BLaER1 treated with 17β-estradiol and CSF1 and Interleukin-3, amounts not matched to agents 10 nM and 100 nM (cell line): ENCODE data around the gene MGAT2.

Experiments used
- H3K27ac ChIP-seq, 11 experiments: shearing (Covaris generic); formaldehyde crosslinking; 2 replicates each; pipeline ENCODE4 v1.8.1; 2022
- H3K27me3 ChIP-seq, 11 experiments: shearing (Covaris generic); formaldehyde crosslinking; 2 replicates each; pipeline ENCODE4 v1.8.1; 2022
- H3K36me3 ChIP-seq, 11 experiments: shearing (Covaris generic); formaldehyde crosslinking; 2 replicates each; pipeline ENCODE4 v1.8.1; 2022
- H3K4me1 ChIP-seq, 10 experiments: shearing (Covaris generic); formaldehyde crosslinking; 2 replicates each; pipeline ENCODE4 v1.8.1; 2022
- H3K4me2 ChIP-seq, 11 experiments: shearing (Covaris generic); formaldehyde crosslinking; 2 replicates each; pipeline ENCODE4 v1.8.1; 2022
- H3K4me3 ChIP-seq, 10 experiments: shearing (Covaris generic); formaldehyde crosslinking; 2 replicates each; pipeline ENCODE4 v1.8.1; 2022
- H3K9ac ChIP-seq, 11 experiments: shearing (Covaris generic); formaldehyde crosslinking; 2 replicates each; pipeline ENCODE4 v1.8.1; 2022
- H3K9me3 ChIP-seq, 11 experiments: shearing (Covaris generic); formaldehyde crosslinking; replicated peaks in 1 of 11; 2 replicates each; pipeline ENCODE4 v1.8.1; 2022
- H4K20me1 ChIP-seq, 11 experiments: shearing (Covaris generic); formaldehyde crosslinking; 2 replicates each; pipeline ENCODE4 v1.8.1; 2022
- Cebpa-rat ChIP-seq, 11 experiments: shearing (Covaris generic); IDR thresholded peaks; 2 replicates each; pipeline ENCODE4 v1.8.1; 2022

The MGAT2 gene

DNA sequence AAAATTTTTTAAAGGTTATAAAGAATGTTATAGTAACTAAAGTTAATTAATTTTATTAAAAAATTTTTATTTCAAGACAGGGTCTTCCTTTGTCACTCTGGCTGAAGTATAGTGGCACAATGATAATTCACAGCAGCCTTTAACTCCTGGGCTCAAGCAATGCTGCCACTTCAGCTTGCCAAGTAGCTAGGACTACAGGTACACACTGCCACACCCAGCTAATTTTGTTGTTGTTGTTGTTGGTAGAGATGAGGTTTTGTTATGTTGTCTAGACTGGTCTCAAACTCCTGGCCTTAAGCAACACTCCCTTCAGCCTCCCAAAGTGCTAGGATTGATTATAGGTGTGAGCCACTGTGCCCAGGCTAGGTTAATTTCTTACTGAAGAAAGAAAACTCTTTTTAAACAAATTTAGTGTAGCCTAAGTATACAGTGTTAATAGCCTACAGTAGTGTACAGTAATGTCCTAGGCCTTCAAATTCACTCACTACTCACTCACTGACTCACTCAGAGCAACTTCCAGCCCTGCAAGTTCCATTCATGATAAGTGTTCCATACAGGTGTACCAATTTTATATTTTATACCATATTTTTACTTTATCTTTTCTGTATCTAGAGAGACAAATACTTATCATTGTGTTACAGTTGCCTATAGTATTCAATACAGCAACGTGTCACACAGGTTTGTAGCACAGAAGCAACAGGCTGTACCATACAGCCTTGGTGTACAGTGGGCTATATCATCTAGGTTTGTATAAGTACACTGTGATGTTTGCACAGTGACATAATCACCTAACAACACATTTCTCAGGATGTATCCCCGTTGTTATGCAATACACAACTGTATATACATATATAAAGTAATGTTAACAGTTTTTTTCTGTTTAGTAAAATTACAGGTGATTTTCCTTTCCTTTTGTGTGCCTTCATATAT is 39.2 kb downstream of the MGAT2 start:
- Histone ChIP-seq H3K4me1 (no peaks in the 10 kb centered on the region), H3K27me3 (no peaks in the 10 kb centered on the region), H4K20me1 (peaks cover 0 to 6% (median 0%) of the 10 kb centered on the region in 11 experiments; a peak in 1 of 22 replicates), H3K36me3 (peaks cover 0 to 73% (median 30%) of the 10 kb centered on the region in 11 experiments; a peak in 15 of 22 replicates), H3K4me3 (no peak overlapping the region), H3K4me2 (no peak overlapping the region), H3K9ac (no peak overlapping the region), H3K9me3 (no peaks in the 10 kb centered on the region), H3K27ac (no peak overlapping the region)
- TF ChIP-seq Cebpa-rat (IDR thresholded peaks at IDR 0.05), result no peak

DNA sequence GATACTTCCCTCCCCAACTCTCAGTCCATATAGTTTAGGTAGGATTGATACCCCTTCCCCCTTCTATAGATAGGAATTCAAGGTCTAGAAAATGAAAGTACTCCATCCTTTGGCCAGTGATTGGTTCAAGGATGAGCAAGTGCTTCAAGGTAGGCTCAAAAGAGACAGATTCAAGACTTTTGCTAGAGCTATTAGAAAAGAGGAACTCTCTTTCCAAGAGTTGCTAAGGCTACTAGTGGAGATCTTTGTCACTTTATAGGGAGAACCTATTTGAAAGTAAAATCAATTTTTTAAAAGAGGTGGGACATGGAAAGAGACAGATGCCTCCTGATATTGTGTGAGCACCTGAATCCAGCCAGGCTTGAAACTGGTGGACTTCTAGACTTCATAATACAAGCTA is 49.9 kb downstream of the MGAT2 start:
- no peak overlapping the region for H3K9ac ChIP-seq
- H4K20me1 ChIP-seq, result no peaks in the 10 kb centered on the region
- no peaks in the 10 kb centered on the region for H3K27me3 ChIP-seq
- H3K4me2 ChIP-seq, result no peak overlapping the region
- H3K9me3 ChIP-seq, result peaks cover 0 to 4% (median 0%) of the 10 kb centered on the region in 11 experiments; a peak in 2 of 22 replicates
- H3K4me1 ChIP-seq, result no peaks in the 10 kb centered on the region
- H3K36me3 ChIP-seq, result peaks cover 0 to 93% (median 62%) of the 10 kb centered on the region in 11 experiments; a peak in 19 of 22 replicates
- H3K4me3 ChIP-seq, result no peak overlapping the region
- TF ChIP-seq Cebpa-rat (IDR thresholded peaks at IDR 0.05), result no peak
- no peak overlapping the region for H3K27ac ChIP-seq
